ENCODE data around the gene CPB2.

The CPB2 gene

DNA sequence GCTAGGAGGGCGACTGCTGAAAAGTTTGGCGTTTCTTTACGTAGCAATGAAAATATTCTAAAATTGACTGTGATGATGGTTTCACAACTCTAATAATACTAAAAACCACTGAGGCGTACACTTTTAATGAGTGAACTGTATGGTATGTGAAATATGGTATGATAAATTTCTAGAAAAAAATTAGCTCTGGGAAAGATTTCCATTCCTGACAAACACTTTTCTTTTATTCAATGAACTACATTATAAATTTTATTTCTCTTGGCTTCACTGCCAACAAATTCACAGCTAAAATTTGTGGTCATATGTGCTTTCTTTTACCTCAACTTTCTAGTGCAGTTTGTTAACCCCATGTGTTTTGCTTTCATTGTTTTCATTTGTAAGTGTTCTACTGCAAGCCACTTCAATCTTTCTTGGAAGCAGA lies 63.4 kb downstream of the CPB2 start:
- H3K27ac ChIP-seq: no peak overlapping the region
- no peak for DNase-seq (ENCODE audit: low spot score)
- ChIA-PET POLR2A (ENCODE audit: low non-redundant PET) (no interaction called here), CTCF (no interaction called here)
- TF ChIP-seq, protein P1, sequence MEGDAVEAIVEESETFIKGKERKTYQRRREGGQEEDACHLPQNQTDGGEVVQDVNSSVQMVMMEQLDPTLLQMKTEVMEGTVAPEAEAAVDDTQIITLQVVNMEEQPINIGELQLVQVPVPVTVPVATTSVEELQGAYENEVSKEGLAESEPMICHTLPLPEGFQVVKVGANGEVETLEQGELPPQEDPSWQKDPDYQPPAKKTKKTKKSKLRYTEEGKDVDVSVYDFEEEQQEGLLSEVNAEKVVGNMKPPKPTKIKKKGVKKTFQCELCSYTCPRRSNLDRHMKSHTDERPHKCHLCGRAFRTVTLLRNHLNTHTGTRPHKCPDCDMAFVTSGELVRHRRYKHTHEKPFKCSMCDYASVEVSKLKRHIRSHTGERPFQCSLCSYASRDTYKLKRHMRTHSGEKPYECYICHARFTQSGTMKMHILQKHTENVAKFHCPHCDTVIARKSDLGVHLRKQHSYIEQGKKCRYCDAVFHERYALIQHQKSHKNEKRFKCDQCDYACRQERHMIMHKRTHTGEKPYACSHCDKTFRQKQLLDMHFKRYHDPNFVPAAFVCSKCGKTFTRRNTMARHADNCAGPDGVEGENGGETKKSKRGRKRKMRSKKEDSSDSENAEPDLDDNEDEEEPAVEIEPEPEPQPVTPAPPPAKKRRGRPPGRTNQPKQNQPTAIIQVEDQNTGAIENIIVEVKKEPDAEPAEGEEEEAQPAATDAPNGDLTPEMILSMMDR (conservative IDR thresholded peaks at IDR 0.05; ENCODE audit: low read depth): no peak

DNA sequence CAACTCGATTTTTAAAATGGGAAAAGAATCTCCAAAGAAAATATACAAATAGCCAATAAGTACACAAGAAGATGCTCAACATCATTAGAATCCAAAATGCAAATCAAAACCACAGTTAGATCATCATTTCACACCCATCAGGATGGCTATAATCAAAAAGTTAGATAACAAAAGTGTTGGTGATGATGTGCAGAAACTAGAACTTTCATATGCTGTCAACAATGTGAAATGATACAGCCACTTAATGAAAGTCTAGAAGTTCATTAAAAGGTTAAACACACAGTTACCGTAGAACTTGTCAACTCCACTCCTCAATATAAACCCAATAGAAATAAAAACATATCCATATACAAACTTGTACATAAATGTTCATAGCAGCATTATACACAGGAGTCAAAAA lies 64.1 kb downstream of the CPB2 start:
- no peak for DNase-seq (ENCODE audit: low spot score)
- no peak overlapping the region for H3K27ac ChIP-seq
- TF ChIP-seq, protein P1 (conservative IDR thresholded peaks at IDR 0.05; ENCODE audit: low read depth): no peak
- ChIA-PET CTCF (no interaction called here), POLR2A (ENCODE audit: low non-redundant PET) (no interaction called here)

DNA sequence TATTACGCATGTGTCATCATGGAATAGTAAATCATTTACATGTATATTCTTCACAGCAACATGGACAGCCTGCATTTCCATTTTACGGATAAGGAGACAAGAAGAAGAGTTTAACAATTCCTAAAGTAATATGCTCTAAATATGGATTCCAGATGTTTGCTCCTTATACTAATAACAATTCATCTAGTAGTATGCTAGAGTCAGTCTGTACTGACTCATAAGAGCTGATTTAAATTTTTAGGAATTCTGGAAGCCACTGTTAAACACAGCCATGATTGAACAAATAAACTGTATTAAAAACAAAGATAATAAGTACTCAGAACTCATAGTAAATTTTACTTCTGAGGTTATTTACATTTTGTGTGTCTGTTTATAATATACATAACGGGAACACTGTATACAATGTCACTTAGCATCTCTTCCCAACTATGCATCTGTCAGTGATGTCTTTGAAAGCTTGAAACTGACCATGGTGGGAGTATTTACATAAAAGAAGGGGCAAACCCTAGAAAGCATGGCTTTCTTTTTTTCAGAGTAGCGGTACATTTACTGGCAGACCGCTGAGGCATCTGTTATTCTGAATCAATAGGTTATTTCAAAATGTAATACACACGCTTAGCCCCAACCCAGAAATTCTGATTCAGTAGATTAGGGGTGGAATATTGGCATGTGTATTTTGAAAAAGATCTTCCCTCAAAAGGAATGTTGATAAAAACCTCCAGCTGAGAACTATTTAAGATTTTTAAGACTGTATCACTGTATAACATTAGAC lies 65.2 kb downstream of the CPB2 start:
- TF ChIP-seq, protein P1 (conservative IDR thresholded peaks at IDR 0.05; ENCODE audit: low read depth): no peak
- ChIA-PET CTCF (interaction anchor here (0.6 kb wide), 1 partner anchor 10 kb away, joined by 4 read pairs; no protein-coding TSS in a partner anchor), POLR2A (ENCODE audit: low non-redundant PET) (no interaction called here)
- DNase-seq (ENCODE audit: low spot score): no peak
- H3K27ac ChIP-seq: no peak overlapping the region

DNA sequence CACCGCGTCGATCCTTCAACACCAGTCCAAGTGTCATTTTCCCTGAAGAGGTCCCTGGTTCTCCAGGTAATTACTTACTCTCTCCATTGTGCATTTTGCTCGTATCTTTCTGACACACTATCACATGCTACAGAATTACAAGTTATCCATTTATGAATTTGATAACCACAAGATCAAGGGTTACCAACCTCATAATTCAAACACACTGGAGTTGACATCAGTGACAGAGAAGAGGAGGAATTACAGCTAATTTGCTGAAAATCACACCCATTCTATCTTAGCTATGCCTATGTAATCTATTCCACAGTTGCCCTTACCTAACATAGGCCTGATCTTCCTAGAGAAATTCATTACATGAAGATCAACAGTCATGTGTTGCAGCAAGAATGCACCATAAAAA lies 66.5 kb downstream of the CPB2 start:
- ChIA-PET CTCF (interaction anchor here (0.6 kb wide), 1 partner anchor 122 kb away, joined by 6 read pairs; no protein-coding TSS in a partner anchor), POLR2A (ENCODE audit: low non-redundant PET) (no interaction called here)
- DNase-seq (ENCODE audit: low spot score): no peak
- TF ChIP-seq, protein P1 (conservative IDR thresholded peaks at IDR 0.05; ENCODE audit: low read depth): no peak
- H3K27ac ChIP-seq: no peak overlapping the region

DNA sequence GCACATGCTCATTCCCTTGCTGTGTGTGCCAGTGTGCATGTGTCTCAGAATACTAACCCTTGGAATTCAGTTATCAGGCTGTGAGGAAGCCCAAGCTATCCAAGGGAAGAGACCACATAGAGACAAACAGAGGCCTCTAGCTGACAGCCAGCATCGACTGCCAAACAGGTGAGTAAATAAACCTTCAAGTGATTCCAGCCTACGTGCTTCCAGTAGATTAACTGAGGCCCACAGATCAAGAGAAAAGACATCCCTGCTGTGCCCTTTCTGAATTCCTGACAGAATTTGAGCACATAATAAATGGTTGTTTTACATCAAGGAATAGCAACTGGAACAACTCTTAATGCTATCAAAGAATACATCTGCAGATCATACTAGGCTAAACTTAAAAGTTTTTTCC lies 69.8 kb downstream of the CPB2 start:
- CTCF ChIA-PET: interaction anchor here (1.2 kb wide), 1 partner anchor 17 kb away, joined by 3 read pairs; the partner anchor contains the start of gene ZC3H13
- no peak overlapping the region for H3K27ac ChIP-seq
- POLR2A ChIA-PET (ENCODE audit: low non-redundant PET): no interaction called here
- TF ChIP-seq, protein P1 (conservative IDR thresholded peaks at IDR 0.05; ENCODE audit: low read depth): no peak
- DNase-seq (ENCODE audit: low spot score): no peak

DNA sequence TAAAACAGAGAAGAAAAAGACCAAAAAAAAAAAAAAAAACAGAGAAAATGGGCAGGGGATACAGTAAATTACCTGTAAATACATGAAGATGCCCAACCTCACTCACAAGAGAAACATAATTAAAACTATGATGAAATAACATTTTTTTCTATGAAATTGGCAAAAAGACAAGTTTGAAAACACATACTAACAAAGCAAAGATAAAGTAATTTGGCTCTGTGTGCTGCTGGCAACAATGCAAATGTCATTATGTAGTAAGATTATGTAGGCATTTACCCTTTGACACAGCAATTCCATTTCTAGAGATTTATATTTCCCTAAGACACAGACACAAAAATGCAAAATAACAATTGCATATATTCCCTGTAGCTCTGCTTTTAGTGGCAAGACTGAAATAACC lies 72.5 kb downstream of the CPB2 start:
- H3K27ac ChIP-seq: no peak overlapping the region
- POLR2A ChIA-PET (ENCODE audit: low non-redundant PET): no interaction called here
- TF ChIP-seq, protein P1 (conservative IDR thresholded peaks at IDR 0.05; ENCODE audit: low read depth): no peak
- DNase-seq (ENCODE audit: low spot score): no peak
- CTCF ChIA-PET: no interaction called here

Data from RWPE1 (cell line).